Activated CD4-positive, alpha-beta T cell treated with anti-CD3 and anti-CD28 coated beads for 36 hours (primary cell): ENCODE results near the gene C5. TPM values are rescaled to one million over a fixed set of nuclear protein-coding genes. Genes with fewer than 3 reads are reported as not detected.
A peak's percentile ranks its signal among the peaks of the same experiment; 100 is the strongest.
"Not testable (repeated sequence)": the region's sequence is repeated elsewhere in the genome, so short reads cannot be mapped to it uniquely, and the experiment has no call there.

Source experiments
- ATAC-seq: fragments of 200-7000 bp; cut with Tn5 transposase; one replicate; pipeline ENCODE4 v1.10.0; 2021; ENCODE audit warnings: mild to moderate bottlenecking, moderate library complexity
- CTCF ChIA-PET: fragments of 350-600 bp; sonication (Branson Sonifier 250); formaldehyde crosslinking; loops from one replicate; lab custom pipeline; 2021; ENCODE audit warnings: antibody characterized with exemption; lab: Charles Lee
- POLR2A ChIA-PET: fragments of 350-600 bp; sonication (Branson Sonifier 250); formaldehyde crosslinking; loops from one replicate; lab custom pipeline; 2021; ENCODE audit warnings: antibody characterized with exemption, inconsistent platforms; lab: Charles Lee
- DNase-seq: peaks from one replicate; pipeline ENCODE4 v3.0.0-alpha.2; 2020
- H3K27ac Mint-ChIP-seq: one replicate; pipeline ENCODE4 v1.8.0; 2021; ENCODE audit warnings: mixed read lengths
- H3K27me3 Mint-ChIP-seq: one replicate; pipeline ENCODE4 v1.8.0; 2021; ENCODE audit warnings: mixed read lengths
- H3K36me3 Mint-ChIP-seq: one replicate; pipeline ENCODE4 v1.8.0; 2021; ENCODE audit warnings: low read depth, mixed read lengths
- H3K4me1 Mint-ChIP-seq: one replicate; pipeline ENCODE4 v1.8.0; 2021; ENCODE audit warnings: mixed read lengths
- H3K4me3 Mint-ChIP-seq: one replicate; pipeline ENCODE4 v1.8.0; 2021; ENCODE audit warnings: mild to moderate bottlenecking, moderate library complexity, mixed read lengths
- H3K9me3 Mint-ChIP-seq: one replicate; pipeline ENCODE4 v1.8.0; 2021; ENCODE audit warnings: low read depth, mixed read lengths
- intact Hi-C, 2 experiments: fragments of 100-400 bp; cut with DNase I in 1 of 2; cut with micrococcal nuclease in 1 of 2; formaldehyde crosslinking; loops; one replicate each; pipeline versions ENCODE4 v1.14.2 to v1.15.1; 2022 to 2024; cut with DNase I, micrococcal nuclease
- total RNA-seq, 2 experiments: library from RNA; stranded (reverse); gene quantifications; one replicate each; pipeline ENCODE4 v1.2.3, GENCODE V29; 2021

Gene C5
- 1 to 10 TPM; 2.3 to 2.4 TPM for total RNA-seq

DNA sequence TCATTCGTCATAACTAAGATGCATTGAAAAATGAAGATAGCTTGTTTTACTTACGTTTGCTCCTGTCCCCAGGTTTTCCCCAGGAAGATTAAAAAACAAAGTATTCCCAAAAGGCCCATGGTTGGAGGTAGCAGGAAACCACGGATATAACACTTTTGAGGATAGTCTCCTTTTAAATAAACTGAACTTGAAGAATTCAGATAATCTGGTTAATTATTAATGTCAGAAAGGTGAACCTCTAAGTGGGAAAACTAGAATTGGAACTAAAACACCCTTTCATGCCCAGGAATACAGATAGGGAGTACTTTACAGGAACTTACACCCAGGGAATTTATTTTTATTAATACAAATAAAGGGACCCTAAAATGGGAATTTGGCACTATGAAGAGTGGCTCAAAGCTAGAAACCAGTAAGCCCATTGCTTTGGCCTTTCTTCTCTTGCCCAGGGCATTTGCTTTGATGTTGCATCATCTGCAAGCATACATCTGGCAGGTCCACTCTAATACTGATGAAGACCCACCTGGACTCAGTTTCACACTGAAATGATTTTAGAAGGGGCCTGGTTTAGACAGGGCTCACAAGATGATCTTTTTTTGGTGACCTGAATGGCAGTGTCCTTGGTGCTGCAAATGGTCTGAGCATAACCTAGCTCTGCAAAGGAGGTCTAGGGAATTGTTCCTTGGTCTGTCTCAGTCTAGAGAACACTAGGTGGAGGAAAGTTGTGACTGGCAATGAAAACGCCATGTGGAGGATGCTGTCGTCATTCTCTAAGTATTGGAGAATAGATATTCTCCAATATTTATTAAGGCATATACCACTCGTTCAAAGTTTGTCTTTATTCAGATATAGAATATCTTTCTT lies at the start of gene C5:
TSS of gene C5 (minus strand) at position 148 of the 861 bp plus-strand sequence. CDS start at position 119, 29 bp downstream.
- Mint-ChIP-seq H3K9me3 (no peaks in the 10 kb centered on the region), H3K4me1 (no peaks in the 10 kb centered on the region), H3K36me3 (no peaks in the 10 kb centered on the region), H3K27me3 (no peaks in the 10 kb centered on the region), H3K4me3 (no peak within 1 kb of the TSS), H3K27ac (no peak within 1 kb of the TSS)
- intact Hi-C loops, result no loop called here
- no peak for DNase-seq
- no peak for ATAC-seq
- CTCF ChIA-PET, result interaction anchor here (0.9 to 5.0 kb wide), 4 partner anchors 8 to 430 kb away, joined by 3 to 25 read pairs (median 4); no protein-coding TSS in a partner anchor
- POLR2A ChIA-PET, result no interaction called here

DNA sequence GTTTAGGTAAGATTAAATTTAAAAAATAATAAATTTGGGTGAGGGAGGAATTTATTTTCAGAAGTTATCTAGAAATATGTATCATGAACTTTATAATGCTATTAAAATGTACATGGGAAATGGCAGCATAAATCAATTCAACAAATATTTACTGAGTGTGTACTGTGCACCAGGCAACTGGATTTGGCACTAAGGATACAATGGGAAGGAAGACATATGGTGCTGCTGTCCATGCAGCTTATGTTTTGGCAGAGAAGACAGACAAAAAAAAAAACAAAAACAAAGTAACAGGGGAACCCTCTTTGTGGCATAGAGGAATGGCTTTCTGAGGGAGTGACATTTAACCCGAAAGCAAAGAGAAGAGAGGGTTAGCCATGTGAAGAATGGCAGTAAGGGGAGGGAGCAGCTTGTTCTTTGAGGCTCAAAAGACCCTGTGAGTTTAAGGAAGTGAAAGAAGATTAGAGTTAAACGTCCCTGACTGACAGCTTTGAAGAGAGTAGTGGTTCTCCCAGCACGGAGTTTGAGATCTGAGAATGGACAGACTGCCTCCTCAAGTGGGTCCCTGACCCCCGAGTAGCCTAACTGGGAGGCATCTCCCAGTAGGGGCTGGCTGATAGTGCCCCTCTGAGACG lies 48.6 kb upstream of the C5 start:
- peaks cover 20% of the 10 kb centered on the region for H3K9me3 Mint-ChIP-seq
- peaks cover 74% of the 10 kb centered on the region for H3K36me3 Mint-ChIP-seq
- H3K4me3 Mint-ChIP-seq, result no peak overlapping the region
- no peak overlapping the region for H3K27ac Mint-ChIP-seq
- no peaks in the 10 kb centered on the region for H3K27me3 Mint-ChIP-seq
- intact Hi-C loops, result no loop called here
- ChIA-PET POLR2A (interaction anchor here (0.6 kb wide), 1 partner anchor 8 kb away, joined by 4 read pairs; no protein-coding TSS in a partner anchor), CTCF (no interaction called here)
- H3K4me1 Mint-ChIP-seq, result no peaks in the 10 kb centered on the region
- no peak for DNase-seq
- no peak for ATAC-seq

DNA sequence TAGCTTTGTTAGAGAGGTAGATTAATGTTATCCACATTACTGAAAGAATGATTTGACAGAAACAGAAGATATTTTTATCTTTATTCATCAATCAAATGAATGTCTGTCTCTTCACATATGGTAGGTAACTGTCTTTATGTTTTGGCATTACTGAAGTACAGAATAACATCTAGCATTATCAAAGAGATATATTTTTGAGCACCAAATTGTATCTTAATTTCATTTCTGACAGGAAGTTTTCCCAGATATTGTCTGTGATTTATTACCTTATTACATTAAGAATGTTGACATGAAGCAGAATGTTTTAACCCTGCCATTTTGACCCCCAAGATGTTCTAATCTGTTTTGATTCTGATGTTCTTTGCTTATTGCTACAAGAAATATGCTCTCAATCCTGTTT lies 45.0 kb upstream of the C5 start:
- H3K27me3 Mint-ChIP-seq, result no peaks in the 10 kb centered on the region
- no peak for ATAC-seq
- intact Hi-C loops, result no loop called here
- no peak for DNase-seq
- ChIA-PET POLR2A (no interaction called here), CTCF (interaction anchor here (0.6 to 1.7 kb wide), 3 partner anchors 26 to 205 kb away, joined by 3 to 4 read pairs (median 3); no protein-coding TSS in a partner anchor)
- H3K36me3 Mint-ChIP-seq, result peaks cover 69% of the 10 kb centered on the region
- H3K4me1 Mint-ChIP-seq, result no peaks in the 10 kb centered on the region
- H3K4me3 Mint-ChIP-seq, result no peak overlapping the region
- H3K9me3 Mint-ChIP-seq, result peaks cover 3% of the 10 kb centered on the region
- no peak overlapping the region for H3K27ac Mint-ChIP-seq

DNA sequence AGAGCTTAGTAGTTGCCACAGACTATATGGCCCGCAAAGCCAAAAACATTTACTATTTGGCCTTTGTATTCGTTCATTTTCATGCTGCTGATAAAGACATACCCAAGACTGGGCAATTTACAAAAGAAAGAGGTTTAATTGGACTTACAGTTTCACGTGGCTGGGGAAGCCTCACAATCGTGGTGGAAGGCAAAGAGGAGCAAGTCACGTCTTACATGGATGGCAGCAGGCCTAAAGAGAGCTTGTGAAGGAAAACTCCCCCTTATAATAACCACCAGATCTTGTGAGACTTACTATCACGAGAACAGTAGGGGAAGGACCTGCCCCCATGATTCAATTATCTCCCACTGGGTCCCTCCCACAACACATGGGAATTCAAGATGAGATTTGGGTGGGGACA lies 40.7 kb upstream of the C5 start:
- intact Hi-C loops, ATAC-seq, H3K27me3 Mint-ChIP-seq, H3K9me3 Mint-ChIP-seq, H3K27ac Mint-ChIP-seq, DNase-seq, H3K4me3 Mint-ChIP-seq, POLR2A ChIA-PET: not testable (repeated sequence)
- peaks cover 62% of the 10 kb centered on the region for H3K36me3 Mint-ChIP-seq
- peaks cover 10% of the 10 kb centered on the region for H3K4me1 Mint-ChIP-seq
- CTCF ChIA-PET, result interaction anchor here (0.6 to 1.9 kb wide), 6 partner anchors 9 to 244 kb away, joined by 3 to 4 read pairs (median 3); no protein-coding TSS in a partner anchor

DNA sequence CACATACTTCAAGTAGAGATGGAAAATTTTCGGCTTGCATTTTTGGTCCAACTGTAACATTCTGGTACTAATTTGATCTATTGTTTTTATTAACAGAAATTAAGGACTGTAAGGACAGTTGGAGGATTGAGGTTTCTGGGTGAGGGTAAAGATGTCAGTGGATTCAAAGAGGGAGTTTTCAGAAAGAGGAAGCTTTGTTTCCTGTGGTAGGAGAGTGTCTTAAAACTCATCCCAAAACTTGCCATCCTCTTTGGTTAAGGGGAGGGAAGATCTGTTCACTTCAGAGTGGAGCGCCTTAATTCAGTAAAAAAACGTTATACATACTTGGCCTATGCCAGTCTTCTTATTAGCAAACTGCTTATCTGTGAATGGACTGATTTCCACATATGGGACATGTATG lies 38.5 kb upstream of the C5 start:
- Mint-ChIP-seq H3K36me3 (peaks cover 56% of the 10 kb centered on the region), H3K9me3 (no peaks in the 10 kb centered on the region), H3K4me3 (no peak overlapping the region), H3K27ac (peak overlapping the region; percentile 29), H3K4me1 (peaks cover 10% of the 10 kb centered on the region), H3K27me3 (no peaks in the 10 kb centered on the region)
- DNase-seq (no peak), ATAC-seq (no peak)
- CTCF ChIA-PET, result interaction anchor here (0.6 to 1.8 kb wide), 3 partner anchors 8 to 230 kb away, joined by 3 to 5 read pairs (median 4); no protein-coding TSS in a partner anchor
- POLR2A ChIA-PET, result no interaction called here
- intact Hi-C loops, result loop anchor here in 1 of 2 experiments (1.0 kb wide), 1 partner anchor 36 kb away; no protein-coding TSS in a partner anchor

DNA sequence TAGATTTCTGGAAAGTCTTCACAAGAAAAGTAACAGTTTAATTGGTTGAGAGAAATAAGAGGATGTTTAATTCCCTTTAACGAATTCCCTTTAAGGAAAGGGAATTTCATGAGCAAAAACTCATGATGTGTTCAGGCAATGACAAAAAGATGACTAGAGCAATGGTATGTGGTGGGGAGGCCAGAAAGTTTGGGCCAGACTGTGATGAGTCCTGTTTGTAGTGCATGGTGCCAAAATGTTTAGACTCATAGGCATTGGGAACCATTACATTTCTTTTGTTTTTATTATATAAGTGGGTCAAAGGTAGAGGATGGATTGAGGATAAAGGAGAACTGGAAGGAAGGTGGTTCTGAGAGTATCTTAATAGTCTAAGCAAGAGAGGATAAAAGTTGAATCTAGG lies 35.6 kb upstream of the C5 start:
- Mint-ChIP-seq H3K9me3 (no peaks in the 10 kb centered on the region), H3K27me3 (no peaks in the 10 kb centered on the region), H3K4me1 (peaks cover 10% of the 10 kb centered on the region), H3K4me3 (no peak overlapping the region), H3K36me3 (peaks cover 45% of the 10 kb centered on the region), H3K27ac (no peak overlapping the region)
- CTCF ChIA-PET, result no interaction called here
- no peak for DNase-seq
- no peak for ATAC-seq
- POLR2A ChIA-PET, result no interaction called here
- intact Hi-C loops, result no loop called here

DNA sequence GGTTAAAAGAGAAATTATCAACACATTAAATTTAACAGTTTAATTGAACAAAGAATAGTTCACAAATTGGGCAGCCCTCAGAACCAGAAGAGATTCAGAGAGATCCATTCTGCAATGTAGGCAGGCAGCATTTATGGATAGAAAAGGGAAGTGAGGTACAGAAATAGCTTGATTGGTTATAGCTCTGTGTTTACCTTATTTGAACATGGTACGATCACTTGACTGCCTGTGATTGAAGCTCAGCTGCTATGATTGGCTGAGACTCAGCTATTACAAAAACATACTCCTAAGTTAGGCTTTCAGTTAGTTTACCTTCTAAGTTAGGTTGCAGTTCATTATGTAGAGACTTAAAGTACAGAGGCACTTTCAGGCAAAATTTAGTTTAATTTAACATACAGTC lies 32.0 kb upstream of the C5 start:
- H3K4me3 Mint-ChIP-seq, result no peak overlapping the region
- H3K36me3 Mint-ChIP-seq, result peaks cover 36% of the 10 kb centered on the region
- H3K4me1 Mint-ChIP-seq, result peaks cover 6% of the 10 kb centered on the region
- no peaks in the 10 kb centered on the region for H3K27me3 Mint-ChIP-seq
- DNase-seq (no peak), ATAC-seq (no peak)
- intact Hi-C loops, result no loop called here
- H3K9me3 Mint-ChIP-seq, result no peaks in the 10 kb centered on the region
- ChIA-PET CTCF (interaction anchor here (1.0 to 1.4 kb wide), 4 partner anchors 8 to 326 kb away, joined by 3 to 5 read pairs (median 4); no protein-coding TSS in a partner anchor), POLR2A (no interaction called here)
- no peak overlapping the region for H3K27ac Mint-ChIP-seq

DNA sequence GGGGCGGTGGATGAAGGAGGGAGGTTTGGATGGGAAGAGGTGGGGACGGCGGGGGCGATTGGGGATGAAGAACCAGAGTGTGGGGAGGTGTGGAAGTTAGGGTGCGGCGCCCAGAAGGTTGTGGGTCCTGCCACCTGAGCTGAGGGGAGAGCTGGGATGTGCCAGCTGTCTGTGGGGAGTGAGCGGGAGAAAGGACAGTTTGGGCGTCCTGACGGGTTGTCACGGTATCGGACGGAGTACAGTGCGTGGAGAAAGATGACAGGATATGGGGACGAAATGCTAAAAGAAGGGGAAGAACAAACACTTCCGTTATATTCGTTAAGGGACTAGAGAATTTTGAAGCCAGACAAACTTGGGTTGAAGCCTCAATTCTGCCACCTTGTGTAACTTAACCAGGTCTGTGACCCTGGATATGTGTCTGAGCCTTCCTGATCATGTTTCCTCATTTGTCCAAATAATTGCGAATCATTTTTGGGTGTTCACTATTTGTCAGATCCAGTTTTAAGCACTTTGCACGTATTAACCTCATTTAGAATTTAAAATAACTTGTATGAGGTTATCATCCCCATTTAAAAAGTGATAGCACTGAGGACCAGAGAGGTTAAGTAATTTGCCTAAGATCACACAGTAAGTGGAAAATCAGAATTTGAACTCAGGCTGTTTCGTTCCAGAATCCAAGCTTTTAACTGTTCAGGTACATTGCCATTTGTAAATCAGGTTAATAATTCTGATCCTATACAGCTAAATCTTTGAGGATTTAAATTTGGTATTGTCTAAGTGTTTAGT lies 25.4 kb upstream of the C5 start:
- DNase-seq, result no peak

DNA sequence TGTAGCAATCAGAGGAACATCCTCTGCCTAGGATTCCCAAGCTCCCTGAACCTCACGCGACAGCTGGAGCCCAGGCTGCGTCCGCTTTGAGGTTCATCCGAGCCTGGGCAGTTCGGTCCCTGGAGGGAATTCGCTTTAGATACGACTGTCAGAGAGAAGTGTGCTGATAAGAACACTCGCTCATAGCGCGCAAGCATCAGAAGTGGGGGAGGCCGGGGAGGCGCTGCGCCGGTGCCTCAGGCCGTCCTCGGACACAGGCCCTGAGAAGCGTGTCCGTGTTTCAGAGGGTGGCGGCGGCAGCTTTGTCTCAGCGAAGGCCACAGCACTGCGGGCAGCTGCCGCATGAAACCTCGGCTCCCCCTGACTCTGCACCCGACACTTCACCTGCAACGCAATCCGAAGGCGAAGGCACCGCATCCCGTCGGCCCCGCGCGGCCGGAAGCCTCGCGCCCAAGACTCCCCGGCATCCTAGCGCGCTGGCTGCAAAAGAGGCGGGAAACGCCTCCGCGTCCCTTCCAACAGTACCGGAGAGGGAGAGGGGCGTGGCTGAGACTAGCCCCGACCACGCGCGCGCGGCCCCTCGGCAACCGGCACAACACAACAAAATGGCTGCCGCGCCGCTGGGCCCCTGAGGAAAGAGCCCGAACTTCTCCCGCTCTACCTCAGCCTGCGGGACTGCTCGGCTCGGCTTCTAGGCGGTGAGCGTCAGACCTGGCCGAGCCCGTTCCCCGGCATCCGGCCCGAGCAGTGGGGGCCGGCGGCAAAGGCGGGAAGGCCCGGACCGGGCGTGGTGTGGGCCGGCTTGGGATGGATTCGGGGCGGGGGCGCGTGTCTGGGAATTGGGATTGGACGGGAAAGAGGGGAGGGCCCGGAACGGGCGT lies 24.5 kb upstream of the C5 start, which contains the start of gene CNTRL:
TSS of gene CNTRL (plus strand) at position 586 of the 881 bp plus-strand sequence. CDS start 13,372 bp downstream, outside the sequence.
- POLR2A ChIA-PET, result interaction anchor here (0.6 to 2.2 kb wide), 4 partner anchors 47 to 290 kb away, joined by 3 to 6 read pairs (median 4); no protein-coding TSS in a partner anchor
- H3K4me3 Mint-ChIP-seq, result peak within 1 kb of the TSS; percentile 96
- peaks cover 45% of the 10 kb centered on the region for H3K4me1 Mint-ChIP-seq

More for the DNA sequence above, 25.4 kb upstream of the C5 start:
- peaks cover 11% of the 10 kb centered on the region for H3K36me3 Mint-ChIP-seq
- no peaks in the 10 kb centered on the region for H3K9me3 Mint-ChIP-seq
- peaks cover 44% of the 10 kb centered on the region for H3K4me1 Mint-ChIP-seq
- intact Hi-C loops, result loop anchor here (2.0 to 10.0 kb wide), 6 partner anchors 95 to 495 kb away; partner anchors contain the start of genes PHF19 (in 2 of the 2), CDK5RAP2 (in 1 of the 2) and PSMD5 (in 1 of the 2)
- peak; percentile 7 for ATAC-seq
- H3K27me3 Mint-ChIP-seq, result no peaks in the 10 kb centered on the region
- ChIA-PET CTCF (interaction anchor here (0.9 to 1.8 kb wide), 4 partner anchors 15 to 94 kb away, joined by 4 to 7 read pairs (median 5); no protein-coding TSS in a partner anchor), POLR2A (interaction anchor here (2.2 kb wide), 1 partner anchor 46 kb away, joined by 6 read pairs; no protein-coding TSS in a partner anchor)
- H3K4me3 Mint-ChIP-seq, result peak overlapping the region; percentile 96
- peak overlapping the region; percentile 82 for H3K27ac Mint-ChIP-seq

More for the DNA sequence above, 24.5 kb upstream of the C5 start, which contains the start of gene CNTRL:
- peak; percentile 98 for DNase-seq
- peak; percentile 89 for ATAC-seq
- H3K27me3 Mint-ChIP-seq, result no peaks in the 10 kb centered on the region
- intact Hi-C loops, result loop anchor here (1.0 to 10.0 kb wide), 13 partner anchors 47 to 494 kb away; partner anchors contain the start of genes PHF19 (in 2 of the 2), PSMD5 (in 2 of the 2), RAB14 (in 2 of the 2) and TRAF1 (in 2 of the 2)
- peaks cover 3% of the 10 kb centered on the region for H3K36me3 Mint-ChIP-seq
- peak within 1 kb of the TSS; percentile 82 for H3K27ac Mint-ChIP-seq
- no peaks in the 10 kb centered on the region for H3K9me3 Mint-ChIP-seq
- CTCF ChIA-PET, result interaction anchor here (0.6 to 1.8 kb wide), 4 partner anchors 15 to 576 kb away, joined by 3 to 7 read pairs (median 5); no protein-coding TSS in a partner anchor
